OCI-LY7 (cell line): ENCODE data around the gene DOCK9. TPM values are rescaled to one million over a fixed set of nuclear protein-coding genes. Genes with fewer than 3 reads are reported as not detected.

Experiments
- BruUV-seq: library from RNA; stranded (reverse); fragments of 400-500 nt; replicated peaks from 2 replicates; lab custom pipeline; 2021; lab: Mats Ljungman, UMichigan
- CTCF ChIA-PET: fragments of 300-600 bp; sonication (Branson Sonifier 250); formaldehyde crosslinking; loops from one replicate; lab custom pipeline; 2022; ENCODE audit warnings: antibody characterized with exemption; ENCODE audit not compliant: unreplicated experiment; lab: Charles Lee
- POLR2A ChIA-PET: fragments of 300-600 bp; sonication (Branson Sonifier 250); formaldehyde crosslinking; loops from one replicate; lab custom pipeline; 2022; ENCODE audit warnings: antibody characterized with exemption; lab: Charles Lee
- DNase-seq: peaks from one replicate; pipeline ENCODE4 v3.0.0-alpha.2; 2015; ENCODE audit warnings: low spot score
- H2AFZ ChIP-seq: fragments of 200-600 bp; sonication (generic), shearing (Covaris generic); 2 replicates; pipeline ENCODE4 v1.6.1; 2014; ENCODE audit warnings: mild to moderate bottlenecking, antibody characterized with exemption, low read length, moderate library complexity
- H3K27ac ChIP-seq: fragments of 200-600 bp; sonication (generic); 2 replicates; pipeline ENCODE4 v1.5.1; 2014; ENCODE audit warnings: mixed run types, low read depth, mild to moderate bottlenecking, moderate library complexity, low read length, inconsistent platforms; ENCODE audit not compliant: poor library complexity, severe bottlenecking
- H3K36me3 ChIP-seq: fragments of 200-600 bp; sonication (generic); 2 replicates; pipeline ENCODE4 v1.6.1; 2014; ENCODE audit warnings: mild to moderate bottlenecking, antibody characterized with exemption, low read length, moderate library complexity, mixed read lengths; ENCODE audit not compliant: insufficient read depth
- H3K4me1 ChIP-seq: fragments of 200-600 bp; sonication (generic); 2 replicates; pipeline ENCODE4 v1.5.1; 2014; ENCODE audit warnings: mild to moderate bottlenecking, low read length; ENCODE audit not compliant: insufficient read depth, poor library complexity, severe bottlenecking
- H3K4me2 ChIP-seq: fragments of 200-600 bp; sonication (generic); 2 replicates; pipeline ENCODE4 v1.6.1; 2014; ENCODE audit warnings: mild to moderate bottlenecking, low read length
- H3K4me3 ChIP-seq: fragments of 200-600 bp; sonication (generic); 2 replicates; pipeline ENCODE4 v1.5.1; 2014; ENCODE audit warnings: mild to moderate bottlenecking, low read depth, low read length; ENCODE audit not compliant: poor library complexity, severe bottlenecking
- H3K79me2 ChIP-seq: fragments of 200-600 bp; sonication (generic); 2 replicates; pipeline ENCODE4 v1.6.1; 2016; ENCODE audit warnings: low read depth, mild to moderate bottlenecking, low read length, moderate library complexity, mixed read lengths; ENCODE audit not compliant: insufficient read depth
- H3K9me2 ChIP-seq: fragments of 200-600 bp; sonication (generic); 2 replicates; pipeline ENCODE4 v1.6.1; 2016; ENCODE audit warnings: mild to moderate bottlenecking, low read length, mixed read lengths; ENCODE audit not compliant: insufficient read depth
- H3K9me3 ChIP-seq: fragments of 200-600 bp; sonication (generic); 2 replicates; pipeline ENCODE4 v1.6.1; 2014; ENCODE audit warnings: mild to moderate bottlenecking, mixed run types, low read length, mixed read lengths
- H4K20me1 ChIP-seq: fragments of 200-600 bp; sonication (generic); 2 replicates; pipeline ENCODE4 v1.6.1; 2014; ENCODE audit warnings: mild to moderate bottlenecking, antibody characterized with exemption, low read length, moderate library complexity, mixed read lengths; ENCODE audit not compliant: insufficient read depth
- EZH2phosphoT487 ChIP-seq: fragments of 200-600 bp; sonication (generic); IDR thresholded peaks from 2 replicates; pipeline ENCODE4 v1.6.1; 2018; ENCODE audit warnings: low read depth, borderline replicate concordance, mild to moderate bottlenecking, mixed run types, antibody characterized with exemption, low read length, moderate library complexity, mixed read lengths
- intact Hi-C: fragments of 100-400 bp; cut with micrococcal nuclease; formaldehyde crosslinking; loops from one replicate; pipeline ENCODE4 v1.10.0; 2022; ENCODE audit not compliant: unreplicated experiment
- total RNA-seq, 2 experiments: library from RNA; depleted of rRNA in 1 of 2; stranded (reverse); fragments of >200 nt in 1 of 2; shearing (Covaris generic) in 1 of 2; gene quantifications; 2 replicates each; pipeline ENCODE4 v1.2.3, GENCODE V29; 2014 to 2022
- TF ChIP-seq, protein P1 (sequence below): fragments of 200-600 bp; sonication (generic); conservative IDR thresholded peaks from 2 replicates; pipeline ENCODE4 v1.5.1; 2014; ENCODE audit warnings: mild to moderate bottlenecking, antibody characterized with exemption, low read length, moderate library complexity, mixed read lengths

DOCK9 gene
- total RNA-seq, 2 experiments from 2014 or later = 24.0 to 28.0 TPM

DNA sequence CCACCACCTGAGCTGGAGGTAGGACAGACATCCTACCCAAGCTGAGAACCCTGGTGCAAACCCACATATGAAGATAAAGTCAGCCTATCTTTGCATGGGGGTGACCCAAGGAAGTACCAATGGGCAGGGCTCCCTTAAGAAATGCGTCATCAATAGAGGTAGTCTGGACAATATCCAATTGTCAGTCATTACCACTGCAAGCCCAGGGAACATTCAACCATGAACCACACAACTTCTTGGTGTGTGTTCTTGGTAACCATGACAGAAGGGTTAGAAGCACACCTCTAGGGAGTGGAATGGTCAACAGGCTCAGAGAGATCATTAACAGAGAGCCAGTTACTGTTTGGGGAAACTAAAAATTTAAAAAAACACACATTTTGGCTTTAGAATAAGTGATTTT, 34.7 kb upstream of the DOCK9 start:
- Histone ChIP-seq H3K4me3 (no peak overlapping the region), H2AFZ (no peak overlapping the region), H3K36me3 (no peaks in the 10 kb centered on the region), H3K27ac (no peak overlapping the region), H3K4me2 (no peak overlapping the region), H3K9me3 (no peaks in the 10 kb centered on the region), H3K79me2 (no peaks in the 10 kb centered on the region), H3K9me2 (no peaks in the 10 kb centered on the region), H4K20me1 (no peaks in the 10 kb centered on the region), H3K4me1 (no peaks in the 10 kb centered on the region)
- DNase-seq = no peak
- no TSS peak for BruUV-seq
- TF ChIP-seq EZH2phosphoT487 = no peak
- TF ChIP-seq, protein P1, sequence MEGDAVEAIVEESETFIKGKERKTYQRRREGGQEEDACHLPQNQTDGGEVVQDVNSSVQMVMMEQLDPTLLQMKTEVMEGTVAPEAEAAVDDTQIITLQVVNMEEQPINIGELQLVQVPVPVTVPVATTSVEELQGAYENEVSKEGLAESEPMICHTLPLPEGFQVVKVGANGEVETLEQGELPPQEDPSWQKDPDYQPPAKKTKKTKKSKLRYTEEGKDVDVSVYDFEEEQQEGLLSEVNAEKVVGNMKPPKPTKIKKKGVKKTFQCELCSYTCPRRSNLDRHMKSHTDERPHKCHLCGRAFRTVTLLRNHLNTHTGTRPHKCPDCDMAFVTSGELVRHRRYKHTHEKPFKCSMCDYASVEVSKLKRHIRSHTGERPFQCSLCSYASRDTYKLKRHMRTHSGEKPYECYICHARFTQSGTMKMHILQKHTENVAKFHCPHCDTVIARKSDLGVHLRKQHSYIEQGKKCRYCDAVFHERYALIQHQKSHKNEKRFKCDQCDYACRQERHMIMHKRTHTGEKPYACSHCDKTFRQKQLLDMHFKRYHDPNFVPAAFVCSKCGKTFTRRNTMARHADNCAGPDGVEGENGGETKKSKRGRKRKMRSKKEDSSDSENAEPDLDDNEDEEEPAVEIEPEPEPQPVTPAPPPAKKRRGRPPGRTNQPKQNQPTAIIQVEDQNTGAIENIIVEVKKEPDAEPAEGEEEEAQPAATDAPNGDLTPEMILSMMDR = no peak
- ChIA-PET POLR2A (interaction anchor here (0.6 kb wide), 1 partner anchor 65 kb away, joined by 3 read pairs; no protein-coding TSS in a partner anchor), CTCF (no interaction called here)
- intact Hi-C loops = no loop called here

DNA sequence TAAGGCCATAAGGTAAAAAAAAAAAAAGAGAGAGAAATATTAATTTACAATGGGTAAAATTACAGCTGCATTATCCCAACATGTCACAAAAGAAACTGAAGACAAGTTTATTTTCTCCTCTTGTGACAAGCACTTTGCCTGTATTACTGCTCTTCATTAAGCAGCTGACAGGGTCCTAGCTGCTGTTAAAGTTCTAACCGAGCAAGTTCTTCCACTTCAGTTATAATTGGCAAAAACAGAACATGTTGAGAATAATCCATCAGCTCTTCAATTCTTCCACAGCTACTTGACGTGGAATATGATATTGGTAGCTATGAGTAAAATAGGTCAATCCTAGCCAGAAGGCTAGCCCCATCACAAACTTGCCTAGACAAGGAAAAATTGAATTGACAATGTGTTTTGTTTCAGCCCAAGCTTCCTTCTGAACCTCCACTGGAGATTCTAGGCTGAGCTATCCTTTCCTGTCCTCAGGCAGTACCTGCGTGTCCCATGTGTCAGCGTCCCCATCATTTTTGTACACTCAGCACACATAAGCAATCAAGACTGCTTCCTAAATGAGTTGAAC, 32.2 kb upstream of the DOCK9 start:
- Histone ChIP-seq H3K4me2 (no peak overlapping the region), H3K27ac (no peak overlapping the region), H3K9me3 (no peaks in the 10 kb centered on the region), H3K4me1 (peaks cover 7% of the 10 kb centered on the region), H3K9me2 (no peaks in the 10 kb centered on the region), H4K20me1 (no peaks in the 10 kb centered on the region), H3K79me2 (no peaks in the 10 kb centered on the region), H3K36me3 (no peaks in the 10 kb centered on the region), H2AFZ (no peak overlapping the region), H3K4me3 (no peak overlapping the region)
- no peak for DNase-seq
- ChIA-PET CTCF (no interaction called here), POLR2A (no interaction called here)
- no peak for TF ChIP-seq EZH2phosphoT487
- TF ChIP-seq, protein P1 = no peak
- intact Hi-C loops = no loop called here
- BruUV-seq = no TSS peak

DNA sequence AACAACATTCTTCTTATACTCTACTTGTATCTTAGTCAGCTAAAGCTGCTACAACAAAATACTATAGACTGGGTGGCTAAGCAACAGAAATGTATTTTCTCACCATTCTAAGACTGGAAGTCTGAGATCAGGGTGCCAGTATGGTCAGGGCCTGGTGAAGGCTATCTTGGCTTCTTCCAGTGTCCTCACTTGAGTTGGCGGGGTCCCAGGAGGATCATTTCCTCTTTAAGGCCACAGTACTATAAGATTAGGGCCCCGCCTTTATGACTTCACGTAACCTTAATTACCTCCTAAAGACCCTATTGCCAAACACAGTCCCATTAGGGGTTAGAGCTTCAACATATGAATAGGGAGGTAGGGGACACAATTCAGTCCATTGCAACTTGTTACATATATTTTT, 30.7 kb upstream of the DOCK9 start:
- H3K9me2 ChIP-seq = no peaks in the 10 kb centered on the region
- TF ChIP-seq, protein P1 = no peak
- TF ChIP-seq EZH2phosphoT487 = no peak
- no peak overlapping the region for H3K4me3 ChIP-seq
- no peaks in the 10 kb centered on the region for H3K9me3 ChIP-seq
- POLR2A ChIA-PET = no interaction called here
- peaks cover 17% of the 10 kb centered on the region for H3K4me1 ChIP-seq
- intact Hi-C loops = no loop called here
- no peak for DNase-seq
- BruUV-seq = no TSS peak
- no peaks in the 10 kb centered on the region for H4K20me1 ChIP-seq
- no peak overlapping the region for H3K27ac ChIP-seq
- no peaks in the 10 kb centered on the region for H3K79me2 ChIP-seq
- H2AFZ ChIP-seq = no peak overlapping the region
- CTCF ChIA-PET = no interaction called here
- no peaks in the 10 kb centered on the region for H3K36me3 ChIP-seq
- no peak overlapping the region for H3K4me2 ChIP-seq
